NCI-H2227 (cell line): ENCODE results near the gene MED27.
A peak's percentile ranks its signal among the peaks of the same experiment; 100 is the strongest.

Source experiments
- DNase-seq: peaks from one replicate; lab custom pipeline; 2025; ENCODE audit not compliant: unreplicated experiment; lab: John Stamatoyannopoulos, UW

Gene MED27

GRCh38 chr9:131976157-131977108 lies 103.2 kb downstream of the MED27 start:
- no peak for DNase-seq

DNA sequence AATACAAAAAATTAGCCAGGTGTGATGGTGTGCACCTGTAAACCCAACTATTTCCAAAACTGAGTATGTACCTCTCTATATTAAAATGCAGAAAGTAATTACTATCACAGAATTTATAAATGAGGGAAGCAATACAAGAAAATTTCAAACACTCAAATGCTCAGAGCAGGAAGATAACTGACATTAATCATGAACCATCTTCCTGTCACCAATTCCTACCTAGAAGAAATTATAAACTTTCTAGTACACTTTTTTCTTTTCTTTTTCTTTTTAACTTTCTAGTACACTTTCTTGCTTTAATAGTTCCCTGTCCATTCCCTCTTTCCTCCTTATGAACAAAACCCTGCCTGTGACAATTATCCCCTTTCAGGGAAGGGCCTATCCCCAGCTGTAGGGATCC lies 106.8 kb downstream of the MED27 start:
- no peak for DNase-seq

GRCh38 chr9:131971482-131972074 lies 108.1 kb downstream of the MED27 start:
- DNase-seq: no peak

DNA sequence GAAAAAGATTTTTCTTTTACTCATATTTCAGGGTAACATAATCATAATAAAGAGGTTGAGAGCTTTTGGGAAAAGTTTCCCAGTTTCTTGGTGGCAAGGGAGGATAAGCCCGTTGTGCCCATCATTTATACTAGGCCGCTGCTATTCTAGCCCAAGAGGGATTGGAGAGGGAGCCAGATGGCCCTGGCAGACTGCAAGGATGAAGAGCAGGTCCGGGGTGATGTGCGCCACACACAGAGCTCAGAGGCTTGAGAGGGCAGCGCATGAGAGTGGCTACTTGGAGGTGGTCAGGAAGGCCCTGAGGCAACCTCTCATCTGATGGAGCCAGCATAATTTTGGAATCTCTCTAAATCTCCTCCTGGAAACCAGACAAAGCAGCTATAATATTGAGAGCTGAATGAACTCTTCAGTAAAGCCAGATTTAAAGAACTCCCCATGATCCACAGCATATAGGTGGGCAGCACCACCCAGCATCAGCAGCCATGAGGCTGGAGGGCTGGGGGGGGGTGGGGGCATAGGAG lies 110.1 kb downstream of the MED27 start:
- no peak for DNase-seq

DNA sequence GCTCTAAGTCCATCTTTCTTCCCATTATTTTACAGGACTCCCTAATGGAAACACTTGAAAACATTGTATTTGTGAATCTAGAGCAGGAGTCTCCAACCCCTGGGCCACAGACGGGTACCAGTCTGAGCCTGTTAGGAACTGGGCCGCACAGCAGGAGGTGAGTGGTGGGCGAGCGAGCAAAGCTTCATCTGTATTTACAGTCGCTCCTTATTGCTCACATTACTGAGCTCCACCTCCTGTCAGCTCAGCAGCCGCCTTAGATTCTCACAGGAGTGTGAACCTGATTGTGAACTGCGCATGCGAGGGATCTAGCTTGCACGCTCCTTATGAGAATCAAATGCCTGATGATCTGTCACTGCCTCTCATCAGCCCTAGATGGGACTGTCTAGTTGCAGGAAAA lies 111.0 kb downstream of the MED27 start:
- no peak for DNase-seq

DNA sequence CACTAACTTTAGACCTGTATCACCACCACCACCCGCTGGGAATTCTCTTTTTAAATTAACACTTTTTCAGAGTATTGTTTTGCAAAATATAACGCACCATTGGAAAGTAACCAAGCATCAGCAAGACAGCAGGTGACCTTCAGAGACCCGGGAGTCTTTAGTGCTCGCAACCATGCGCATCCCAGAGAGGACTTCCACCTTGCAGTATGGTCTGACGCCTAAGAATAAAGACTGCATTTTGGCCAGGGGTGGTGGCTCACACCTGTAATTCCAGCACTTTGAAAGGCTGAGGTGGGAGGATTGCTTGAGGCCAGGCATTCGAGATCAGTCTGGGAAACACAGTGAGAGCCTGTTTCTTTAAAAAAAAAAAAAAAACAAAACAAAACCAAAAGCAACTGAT lies 113.8 kb downstream of the MED27 start:
- no peak for DNase-seq

DNA sequence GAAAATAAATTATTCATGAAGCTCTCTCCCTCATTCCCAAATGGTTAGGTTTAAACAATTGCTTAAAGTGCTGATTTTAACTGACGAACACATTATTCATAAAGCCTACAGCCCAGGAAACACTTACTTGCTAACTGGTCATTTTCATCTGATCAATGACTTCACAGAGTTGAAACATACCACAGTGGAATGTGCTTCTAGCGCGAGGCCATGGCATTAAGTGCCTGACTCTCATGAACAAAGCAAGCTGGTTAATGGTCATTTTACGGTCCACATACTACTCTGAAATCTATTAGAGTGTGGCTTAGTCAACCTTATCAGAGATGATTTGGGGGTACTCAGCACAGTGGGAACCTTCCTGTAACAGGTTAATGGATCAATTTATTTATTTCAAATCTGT lies 114.6 kb downstream of the MED27 start:
- DNase-seq: no peak

- no peak for DNase-seq
Measured at GRCh38 chr9:131963072-131964030, 116.3 kb downstream of the MED27 start.

DNA sequence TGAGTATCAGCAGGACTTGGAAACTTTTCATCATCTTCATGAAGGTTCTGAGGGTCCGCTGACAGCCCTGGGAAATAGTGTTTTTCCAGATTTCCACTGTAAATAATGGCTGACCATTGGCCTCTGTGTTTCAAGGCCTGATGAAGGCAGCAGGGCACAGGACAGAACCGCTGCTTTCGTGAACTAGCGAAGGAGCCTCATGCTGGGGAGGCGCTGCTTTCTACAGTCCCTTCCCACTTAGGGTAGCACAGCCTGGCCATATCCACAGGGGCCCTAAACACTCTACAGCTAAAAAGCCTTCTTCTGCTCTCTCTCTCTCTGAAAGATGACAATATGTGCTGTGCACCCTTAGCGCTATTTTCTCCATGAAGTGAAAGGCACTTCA lies 118.2 kb downstream of the MED27 start:
- peak; percentile 15 for DNase-seq

- DNase-seq: peak; percentile 20
Measured at GRCh38 chr9:131960851-131961495, 118.7 kb downstream of the MED27 start.

- no peak for DNase-seq
Measured at GRCh38 chr9:131960311-131960710, 119.4 kb downstream of the MED27 start.

GRCh38 chr9:131959887-131960286 lies 119.8 kb downstream of the MED27 start:
- no peak for DNase-seq

DNA sequence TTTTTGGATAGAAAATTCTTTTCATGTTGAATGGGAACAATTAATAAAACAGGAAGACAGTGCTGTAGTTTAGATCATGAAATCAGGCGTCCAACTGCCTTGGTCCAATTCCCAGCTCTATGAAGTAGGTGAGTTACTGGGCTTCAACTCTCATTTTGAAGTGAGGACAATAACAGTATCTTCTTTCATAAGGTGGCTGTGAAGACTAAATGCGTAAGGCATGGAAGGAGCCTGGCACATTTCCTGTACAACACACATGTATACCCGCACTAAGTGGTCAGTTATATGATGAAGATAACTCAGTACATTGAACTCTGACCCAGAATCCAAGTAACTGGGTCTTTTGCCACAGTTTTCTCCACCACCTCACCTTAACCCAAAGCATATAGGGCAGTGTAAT lies 120.6 kb downstream of the MED27 start:
- DNase-seq: no peak

DNA sequence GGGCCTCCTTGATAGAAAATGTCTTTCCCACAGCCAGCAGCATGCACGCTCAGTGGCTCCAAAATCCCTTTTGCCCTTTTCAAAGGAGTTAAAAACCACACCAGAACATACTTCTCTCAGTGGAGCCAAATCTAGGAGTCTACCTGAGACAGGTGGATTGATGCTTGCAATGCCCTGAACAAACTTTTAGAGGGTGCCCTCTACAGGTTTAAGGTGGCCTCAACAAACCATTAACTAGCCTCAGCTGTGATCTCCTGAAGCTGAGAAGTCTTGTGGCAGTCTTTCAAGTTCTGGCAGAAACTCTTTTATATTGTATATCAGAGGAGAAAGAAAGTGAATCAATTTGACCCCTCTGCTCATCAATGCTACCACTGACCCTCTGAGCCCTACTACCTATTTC lies 125.4 kb downstream of the MED27 start:
- no peak for DNase-seq

DNA sequence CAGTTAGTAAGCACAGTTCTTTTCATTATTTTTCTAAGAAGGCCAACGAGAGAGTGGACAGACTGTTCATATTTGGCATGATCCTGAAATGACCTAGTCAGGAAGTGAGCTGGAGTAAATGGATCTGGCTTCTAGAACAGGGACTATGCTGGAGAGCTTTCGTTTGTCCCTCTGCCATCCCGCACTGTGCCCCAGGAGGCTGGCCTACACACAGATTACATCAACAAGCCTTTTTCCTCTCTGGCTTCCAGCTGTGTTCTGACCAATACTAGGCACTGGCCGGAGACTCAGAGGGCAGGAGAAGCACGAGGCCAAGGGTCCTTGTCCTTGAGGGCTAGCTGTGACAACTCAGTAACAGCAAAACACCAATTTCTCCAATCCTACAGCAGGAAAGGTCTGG lies 127.8 kb downstream of the MED27 start:
- DNase-seq: no peak

DNA sequence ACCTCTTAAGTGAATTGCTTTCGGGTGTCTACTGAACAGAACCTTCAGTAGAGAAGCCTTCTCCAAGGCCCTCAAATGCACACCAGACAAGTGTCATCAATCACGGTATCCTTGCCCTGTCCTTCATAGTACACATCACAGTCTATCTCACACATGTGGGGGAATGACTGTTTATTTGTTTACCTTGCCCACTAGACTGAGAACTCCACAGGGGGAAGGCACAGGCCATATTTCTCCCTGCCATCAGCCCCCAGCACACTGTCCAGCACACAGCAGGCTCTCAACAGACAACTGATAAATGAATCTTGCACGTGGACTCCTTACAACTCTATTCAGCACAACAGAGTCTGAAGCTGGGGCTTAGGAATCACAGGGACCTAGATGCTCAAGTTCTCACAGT lies 128.5 kb downstream of the MED27 start:
- DNase-seq: no peak

DNA sequence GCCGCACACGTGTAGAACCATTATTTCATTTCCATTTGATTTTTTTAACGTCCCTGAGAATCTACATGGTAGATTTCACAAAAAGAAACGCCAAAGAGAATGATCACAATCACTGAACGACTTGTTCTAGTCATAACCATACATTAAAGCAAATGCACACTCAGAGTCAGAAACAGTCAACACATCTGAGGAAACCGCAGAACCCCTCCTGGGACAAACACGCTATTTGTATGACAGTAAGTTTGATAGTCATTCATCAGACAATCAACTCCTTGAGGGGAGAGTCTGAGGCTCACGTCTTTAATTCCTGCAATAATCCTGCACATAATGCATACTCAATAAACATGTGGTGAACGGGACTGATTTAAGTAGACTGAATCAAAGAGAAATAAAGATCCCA lies 129.2 kb downstream of the MED27 start:
- DNase-seq: no peak

DNA sequence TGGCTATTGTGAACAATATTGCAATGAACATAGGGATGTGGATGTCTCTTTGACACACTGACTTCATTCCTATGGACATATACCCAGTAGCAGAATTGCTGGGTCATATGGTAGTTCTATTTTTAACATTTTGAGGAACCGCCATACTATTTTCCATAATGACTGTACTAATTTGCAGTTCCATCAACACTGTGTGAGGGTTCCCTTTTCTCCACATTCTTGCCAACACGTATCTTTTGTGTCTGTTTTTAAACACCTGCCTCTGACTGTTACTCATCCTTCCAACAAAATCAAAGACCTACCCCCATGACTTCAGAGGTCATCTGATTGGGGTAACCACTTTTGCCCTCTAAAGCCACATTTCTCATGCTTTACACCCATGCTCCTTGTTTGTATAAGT lies 133.5 kb downstream of the MED27 start:
- DNase-seq: no peak

- no peak for DNase-seq
Measured at GRCh38 chr9:131943351-131943841, 136.3 kb downstream of the MED27 start.

GRCh38 chr9:131942146-131942720 lies 137.4 kb downstream of the MED27 start:
- DNase-seq: no peak
